Measurements from ENCODE around the gene TNFRSF8. TPM values are rescaled to one million over a fixed set of nuclear protein-coding genes. Genes with fewer than 3 reads are reported as not detected.

TNFRSF8 gene
- total and polyA plus RNA-seq, 9 of the 15 experiments (the other 6 are each of a cell fraction or from before 2014, with no cell fraction given) = 3.5 to 38.4 (median 17.1) TPM

DNA sequence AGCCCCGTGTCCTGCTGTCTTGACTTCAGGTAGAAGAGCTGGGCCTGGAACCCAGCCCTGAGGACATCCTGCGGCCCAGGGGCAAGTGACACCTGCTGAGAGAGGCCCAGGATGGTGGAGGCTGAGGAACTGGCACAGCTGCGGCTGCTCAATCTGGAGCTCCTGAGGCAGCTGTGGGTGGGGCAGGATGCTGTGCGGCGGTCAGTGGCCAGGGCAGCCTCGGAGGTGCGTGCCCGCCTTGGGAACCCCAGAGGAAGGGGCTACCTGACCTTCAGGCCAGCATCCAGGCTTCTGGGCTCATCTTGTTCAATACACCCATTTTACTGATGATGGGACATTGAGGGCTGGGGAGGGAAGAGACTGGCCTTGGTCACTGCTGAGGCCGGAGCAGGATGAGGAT lies 41.5 kb upstream of the TNFRSF8 start:
- in situ Hi-C loops (cut with MboI) (no loop called here), intact Hi-C loops (cut with micrococcal nuclease) (no loop called here)
- Histone ChIP-seq H3K9ac (ENCODE audit: insufficient read depth in 1 of 2, low read depth in 2 of 2, low read length in 2 of 2) (peak overlapping the region in 1 of 2 experiments; percentile 80; a peak in 2 of 4 replicates), H3K9me3 (replicated peaks; ENCODE audit: control insufficient read depth, insufficient read depth, low read depth, low read length) (no peaks in the 10 kb centered on the region), H3K27ac (ENCODE audit: extremely low read depth, low read depth, low read length) (no peak overlapping the region), H3K36me3 (ENCODE audit: control insufficient read depth, insufficient read depth, low read length) (peaks cover 48% of the 10 kb centered on the region), H2AFZ (ENCODE audit: low read depth, low read length) (no peak overlapping the region), H3K4me2 (ENCODE audit: insufficient read depth, low read length) (no peak overlapping the region), H4K20me1 (replicated peaks; ENCODE audit: control insufficient read depth, insufficient read depth, low read length) (no peaks in the 10 kb centered on the region), H3K27me3 (ENCODE audit: control insufficient read depth in 2 of 2, insufficient read depth in 2 of 2, low read length in 2 of 2) (no peaks in the 10 kb centered on the region), H3K4me3 (no peak overlapping the region), H3K79me2 (ENCODE audit: control insufficient read depth, insufficient read depth, low read length) (peaks cover 34% of the 10 kb centered on the region), H3K4me1 (replicated peaks in 1 of 2; ENCODE audit: control insufficient read depth in 2 of 2, insufficient read depth in 2 of 2, low read length in 2 of 2) (peaks cover 5 to 40% of the 10 kb centered on the region in 2 experiments), H3K9me1 (ENCODE audit: control insufficient read depth, insufficient read depth, low read length) (no peaks in the 10 kb centered on the region)
- WGBS (ENCODE audit: insufficient coverage, low coverage, missing lambda C conversion rate) = 96% methylated on average over 9 of the region's 9 CpGs
- DNase-seq (ENCODE audit: extremely low read depth in 1 of 4, low spot score in 3 of 4) (no peak), FAIRE-seq (no peak), ATAC-seq (no peak)
- TSS peak; percentile 42 for BruUV-seq (replicated peaks)
- TF ChIP-seq ZBTB26 (CRISPR knock-in tag; IDR thresholded peaks at IDR 0.05) (no peak), THRB (CRISPR knock-in tag; conservative IDR thresholded peaks at IDR 0.05) (no peak), CCAR2 (IDR thresholded peaks at IDR 0.05; ENCODE audit: low read depth, low read length) (no peak), ETV5 (CRISPR knock-in tag; IDR thresholded peaks at IDR 0.05; ENCODE audit: low read depth) (no peak), PPARD (CRISPR knock-in tag; IDR thresholded peaks at IDR 0.05) (no peak), STAG1 (CRISPR knock-in tag; IDR thresholded peaks at IDR 0.05; ENCODE audit: borderline replicate concordance) (no peak), ZNF57 (CRISPR knock-in tag; IDR thresholded peaks at IDR 0.05) (no peak), BRD4 (IDR thresholded peaks at IDR 0.05) (no peak), RBM22 (IDR thresholded peaks at IDR 0.05; ENCODE audit: low read depth, low read length, poor library complexity, severe bottlenecking) (no peak), ZNF12 (CRISPR knock-in tag; IDR thresholded peaks at IDR 0.05) (no peak)
- TF ChIP-seq, protein P1, sequence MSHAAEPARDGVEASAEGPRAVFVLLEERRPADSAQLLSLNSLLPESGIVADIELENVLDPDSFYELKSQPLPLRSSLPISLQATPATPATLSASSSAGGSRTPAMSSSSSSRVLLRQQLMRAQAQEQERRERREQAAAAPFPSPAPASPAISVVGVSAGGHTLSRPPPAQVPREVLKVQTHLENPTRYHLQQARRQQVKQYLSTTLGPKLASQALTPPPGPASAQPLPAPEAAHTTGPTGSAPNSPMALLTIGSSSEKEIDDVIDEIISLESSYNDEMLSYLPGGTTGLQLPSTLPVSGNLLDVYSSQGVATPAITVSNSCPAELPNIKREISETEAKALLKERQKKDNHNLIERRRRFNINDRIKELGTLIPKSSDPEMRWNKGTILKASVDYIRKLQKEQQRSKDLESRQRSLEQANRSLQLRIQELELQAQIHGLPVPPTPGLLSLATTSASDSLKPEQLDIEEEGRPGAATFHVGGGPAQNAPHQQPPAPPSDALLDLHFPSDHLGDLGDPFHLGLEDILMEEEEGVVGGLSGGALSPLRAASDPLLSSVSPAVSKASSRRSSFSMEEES (CRISPR knock-in tag; IDR thresholded peaks at IDR 0.05) = no peak
- ChIA-PET POLR2A (interaction anchor here (0.6 to 2.2 kb wide), 4 partner anchors 111 to 231 kb away, joined by 3 to 6 read pairs (median 4); no protein-coding TSS in a partner anchor), CTCF (ENCODE audit: low intra/inter-chr PET ratio) (no interaction called here)
